Gastroesophageal sphincter (tissue), 3 donors: ENCODE results near the gene HDAC4.

Experiments used
- POLR2A ChIP-seq, 2 donors: fragments of 450-650 bp; IDR thresholded peaks; one replicate each; pipeline ENCODE4 v1.6.1; 2017; ENCODE audit warnings: antibody characterized with exemption in 2 of 2, mild to moderate bottlenecking in 2 of 2, moderate library complexity in 1 of 2
- POLR2AphosphoS5 ChIP-seq: sonication (generic); formaldehyde crosslinking; IDR thresholded peaks from one replicate; pipeline ENCODE4 v1.6.1; 2017; ENCODE audit warnings: antibody characterized with exemption
- TF ChIP-seq, protein P1 (sequence below), 4 experiments: fragments of 200-600 bp in 2 of 4; fragments of 450-650 bp in 2 of 4; sonication (generic) in 1 of 4; IDR thresholded peaks; one replicate each; pipeline ENCODE4 v1.5.1; 2017 to 2019; ENCODE audit warnings: antibody characterized with exemption in 4 of 4, mild to moderate bottlenecking in 2 of 4, moderate library complexity in 2 of 4

DNA sequence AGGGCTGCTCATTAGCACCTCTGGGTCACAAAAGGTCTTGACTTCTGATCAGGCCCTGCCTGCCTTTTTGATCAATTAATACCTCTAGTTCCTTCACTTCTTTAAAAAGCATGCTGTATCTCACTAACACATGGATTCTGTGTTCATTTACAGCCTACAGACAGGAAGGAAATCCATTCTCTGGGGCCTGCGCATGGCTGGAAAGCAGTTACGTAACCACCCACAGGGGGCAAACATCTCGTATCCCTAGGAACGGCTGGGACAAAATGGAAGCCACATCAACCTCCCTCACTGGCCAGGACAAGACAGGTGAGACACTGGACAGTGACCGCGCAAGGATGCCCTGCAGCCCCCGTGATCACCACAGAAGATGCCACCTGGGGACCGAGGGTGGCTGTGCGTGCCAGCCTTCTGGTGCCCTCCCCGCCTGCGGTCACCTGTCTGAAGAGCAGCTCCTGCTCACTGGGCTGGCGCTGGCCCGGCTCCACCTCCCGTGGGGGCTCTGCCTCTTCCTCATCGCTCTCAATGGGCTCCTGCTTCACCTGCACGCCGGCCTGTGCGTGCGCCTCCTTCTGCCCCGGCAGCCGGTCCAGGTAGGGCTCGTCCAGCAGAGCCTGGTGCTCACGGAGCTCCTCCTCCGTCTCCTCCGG, 286.1 kb downstream of the HDAC4 start:
- TF ChIP-seq, protein P1, sequence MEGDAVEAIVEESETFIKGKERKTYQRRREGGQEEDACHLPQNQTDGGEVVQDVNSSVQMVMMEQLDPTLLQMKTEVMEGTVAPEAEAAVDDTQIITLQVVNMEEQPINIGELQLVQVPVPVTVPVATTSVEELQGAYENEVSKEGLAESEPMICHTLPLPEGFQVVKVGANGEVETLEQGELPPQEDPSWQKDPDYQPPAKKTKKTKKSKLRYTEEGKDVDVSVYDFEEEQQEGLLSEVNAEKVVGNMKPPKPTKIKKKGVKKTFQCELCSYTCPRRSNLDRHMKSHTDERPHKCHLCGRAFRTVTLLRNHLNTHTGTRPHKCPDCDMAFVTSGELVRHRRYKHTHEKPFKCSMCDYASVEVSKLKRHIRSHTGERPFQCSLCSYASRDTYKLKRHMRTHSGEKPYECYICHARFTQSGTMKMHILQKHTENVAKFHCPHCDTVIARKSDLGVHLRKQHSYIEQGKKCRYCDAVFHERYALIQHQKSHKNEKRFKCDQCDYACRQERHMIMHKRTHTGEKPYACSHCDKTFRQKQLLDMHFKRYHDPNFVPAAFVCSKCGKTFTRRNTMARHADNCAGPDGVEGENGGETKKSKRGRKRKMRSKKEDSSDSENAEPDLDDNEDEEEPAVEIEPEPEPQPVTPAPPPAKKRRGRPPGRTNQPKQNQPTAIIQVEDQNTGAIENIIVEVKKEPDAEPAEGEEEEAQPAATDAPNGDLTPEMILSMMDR (IDR thresholded peaks at IDR 0.05), result no peak
- TF ChIP-seq POLR2AphosphoS5, result no peak
- TF ChIP-seq POLR2A (IDR thresholded peaks at IDR 0.05), result no peak
